Natural killer cell (primary cell): ENCODE measurements around the gene SCGB1A1. TPM values are rescaled to one million over a fixed set of nuclear protein-coding genes. Genes with fewer than 3 reads are reported as not detected.
A peak's percentile ranks its signal among the peaks of the same experiment; 100 is the strongest.

ENCODE experiments used
- ATAC-seq, 3 donors: fragments of 150-1000 bp in 2 of 3; fragments of 200-7000 bp in 1 of 3; cut with Tn5 transposase; 1 replicate in 1 of 3; 2 replicates in 2 of 3; pipeline ENCODE4 v1.10.0; 2021; ENCODE audit warnings: mild to moderate bottlenecking in 2 of 3, moderate library complexity in 2 of 3
- DNase-seq, 2 donors: peaks; one replicate each; pipeline versions ENCODE4 v3.0.0 to v3.0.0-alpha.2; 2013 to 2021; ENCODE audit warnings: mixed read lengths in 1 of 2
- H3K27ac ChIP-seq: one replicate; pipeline ENCODE4 v1.5.1; 2013; ENCODE audit warnings: mild to moderate bottlenecking, low read length
- H3K27me3 ChIP-seq: one replicate; pipeline ENCODE4 v1.6.1; 2013; ENCODE audit warnings: low read length; ENCODE audit not compliant: control insufficient read depth, insufficient read depth
- H3K36me3 ChIP-seq: one replicate; pipeline ENCODE4 v1.6.1; 2013; ENCODE audit warnings: low read length; ENCODE audit not compliant: control insufficient read depth, insufficient read depth
- H3K4me1 ChIP-seq: one replicate; pipeline ENCODE4 v1.6.1; 2013; ENCODE audit warnings: low read length; ENCODE audit not compliant: control insufficient read depth, insufficient read depth
- H3K4me3 ChIP-seq: one replicate; pipeline ENCODE4 v1.5.1; 2013; ENCODE audit warnings: low read length
- H3K9me3 ChIP-seq: one replicate; pipeline ENCODE4 v1.6.1; 2013; ENCODE audit warnings: low read length; ENCODE audit not compliant: control insufficient read depth, insufficient read depth
- H3K27ac Mint-ChIP-seq, 2 donors: one replicate each; pipeline ENCODE4 v1.8.0; 2022; ENCODE audit warnings: mild to moderate bottlenecking in 2 of 2, mixed read lengths in 2 of 2, moderate library complexity in 1 of 2
- H3K27me3 Mint-ChIP-seq, 2 donors: one replicate each; pipeline ENCODE4 v1.8.0; 2022; ENCODE audit warnings: low read depth in 2 of 2, mixed read lengths in 2 of 2
- H3K36me3 Mint-ChIP-seq: one replicate; pipeline ENCODE4 v1.8.0; 2022; ENCODE audit warnings: mixed read lengths
- H3K4me1 Mint-ChIP-seq, 2 donors: one replicate each; pipeline ENCODE4 v1.8.0; 2022; ENCODE audit warnings: mixed read lengths in 2 of 2
- H3K4me3 Mint-ChIP-seq: one replicate; pipeline ENCODE4 v1.8.0; 2022; ENCODE audit warnings: mild to moderate bottlenecking, moderate library complexity, mixed read lengths
- H3K9me3 Mint-ChIP-seq, 2 donors: one replicate each; pipeline ENCODE4 v1.8.0; 2022; ENCODE audit warnings: mixed read lengths in 2 of 2
- whole genome bisulfite sequencing: methylation state at CpG from one replicate; pipeline ENCODE4 v1.1.7; 2013; ENCODE audit warnings: missing lambda C conversion rate; ENCODE audit not compliant: insufficient coverage; 5-methylcytosine and 5-hydroxymethylcytosine counted together
- intact Hi-C: fragments of 100-400 bp; cut with micrococcal nuclease; formaldehyde crosslinking; loops from one replicate; pipeline ENCODE4 v1.14.2; 2022
- total RNA-seq, 4 donors: library from RNA; stranded (reverse); fragments of 120-200 nt in 1 of 4; gene quantifications; one replicate each; pipeline versions ENCODE4 v1.2.3 to v1.2.4, GENCODE V29; 2013 to 2022
- TF ChIP-seq, protein P1 (sequence below): fragments of 200-600 bp; IDR thresholded peaks from one replicate; pipeline ENCODE4 v1.8.0; 2022; ENCODE audit warnings: antibody characterized with exemption

Gene SCGB1A1
- total RNA-seq, 3 donors from 2014 or later (not counting 1 experiment from before 2014, with no cell fraction given) = not detected

DNA sequence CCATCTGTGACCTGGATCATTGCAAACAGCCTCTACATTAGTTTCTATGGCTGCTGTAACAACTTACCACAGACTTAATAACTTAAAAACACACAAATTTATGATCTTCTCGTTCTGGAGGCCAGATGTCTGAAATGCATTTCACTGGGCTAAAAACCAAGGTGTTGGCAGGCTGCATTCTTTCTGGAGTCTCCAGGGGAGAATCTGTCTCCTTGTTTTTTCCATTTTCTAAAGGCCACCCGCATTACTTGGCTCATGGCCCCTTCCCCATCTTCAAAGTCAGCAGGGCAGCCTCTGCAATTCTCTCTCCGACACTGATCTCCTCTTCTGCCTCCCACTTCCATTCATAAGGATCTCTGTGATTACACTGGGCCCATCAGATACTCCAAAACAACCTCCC lies 11.6 kb downstream of the SCGB1A1 start:
- peaks cover 19% of the 10 kb centered on the region for H3K4me1 ChIP-seq

DNA sequence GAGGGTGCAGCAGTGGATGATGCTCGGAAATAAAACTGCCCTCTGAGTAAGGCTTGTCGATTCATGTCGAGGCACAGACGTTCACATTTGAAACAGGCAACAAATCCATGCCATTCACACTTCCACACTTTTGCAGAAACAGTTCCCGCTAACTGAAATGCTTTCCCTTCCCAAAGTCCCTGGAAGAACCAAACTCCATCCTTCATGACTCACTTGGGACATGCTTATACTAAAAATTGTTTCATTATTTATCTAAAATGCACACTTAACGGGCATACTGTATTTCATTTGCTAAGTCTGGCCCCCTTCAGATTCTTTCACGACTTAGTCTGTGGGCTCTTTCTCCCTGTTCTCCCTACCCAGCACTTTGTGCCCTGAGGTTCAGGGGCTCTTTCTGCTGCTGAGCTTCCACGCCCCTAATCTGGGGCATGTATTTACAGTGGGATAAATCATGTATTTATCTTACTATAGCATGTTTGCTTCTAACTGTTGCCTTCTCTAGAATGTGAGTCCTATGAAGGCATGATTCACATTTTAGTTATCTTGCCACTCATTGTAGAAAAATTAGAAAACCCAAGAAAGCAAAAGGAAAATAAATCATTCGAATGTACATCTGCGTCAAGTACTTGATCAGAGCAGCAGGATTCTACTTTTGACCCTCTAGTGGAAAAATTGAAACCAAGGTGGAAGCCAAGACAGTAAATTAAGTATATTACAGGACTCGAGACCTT lies 12.5 kb downstream of the SCGB1A1 start:
- Mint-ChIP-seq H3K27me3 (no peaks in the 10 kb centered on the region), H3K36me3 (no peaks in the 10 kb centered on the region), H3K4me3 (no peak overlapping the region), H3K4me1 (peaks cover 61 to 65% of the 10 kb centered on the region in 2 donors), H3K27ac (peak overlapping the region in 1 of 2 donors; percentile 50), H3K9me3 (no peaks in the 10 kb centered on the region)
- WGBS = 85% methylated on average over 10 of the region's 11 CpGs
- no peaks in the 10 kb centered on the region for H3K36me3 ChIP-seq
- TF ChIP-seq, protein P1, sequence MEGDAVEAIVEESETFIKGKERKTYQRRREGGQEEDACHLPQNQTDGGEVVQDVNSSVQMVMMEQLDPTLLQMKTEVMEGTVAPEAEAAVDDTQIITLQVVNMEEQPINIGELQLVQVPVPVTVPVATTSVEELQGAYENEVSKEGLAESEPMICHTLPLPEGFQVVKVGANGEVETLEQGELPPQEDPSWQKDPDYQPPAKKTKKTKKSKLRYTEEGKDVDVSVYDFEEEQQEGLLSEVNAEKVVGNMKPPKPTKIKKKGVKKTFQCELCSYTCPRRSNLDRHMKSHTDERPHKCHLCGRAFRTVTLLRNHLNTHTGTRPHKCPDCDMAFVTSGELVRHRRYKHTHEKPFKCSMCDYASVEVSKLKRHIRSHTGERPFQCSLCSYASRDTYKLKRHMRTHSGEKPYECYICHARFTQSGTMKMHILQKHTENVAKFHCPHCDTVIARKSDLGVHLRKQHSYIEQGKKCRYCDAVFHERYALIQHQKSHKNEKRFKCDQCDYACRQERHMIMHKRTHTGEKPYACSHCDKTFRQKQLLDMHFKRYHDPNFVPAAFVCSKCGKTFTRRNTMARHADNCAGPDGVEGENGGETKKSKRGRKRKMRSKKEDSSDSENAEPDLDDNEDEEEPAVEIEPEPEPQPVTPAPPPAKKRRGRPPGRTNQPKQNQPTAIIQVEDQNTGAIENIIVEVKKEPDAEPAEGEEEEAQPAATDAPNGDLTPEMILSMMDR = no peak
- H3K9me3 ChIP-seq = no peaks in the 10 kb centered on the region
- DNase-seq (no peak), ATAC-seq (no peak)
- H3K27me3 ChIP-seq = no peaks in the 10 kb centered on the region
- no peak overlapping the region for H3K4me3 ChIP-seq
- peaks cover 19% of the 10 kb centered on the region for H3K4me1 ChIP-seq
- intact Hi-C loops = no loop called here
- H3K27ac ChIP-seq = no peak overlapping the region

More for the DNA sequence above, 11.6 kb downstream of the SCGB1A1 start:
- 92% methylated on average over 3 of the region's 3 CpGs for WGBS
- DNase-seq (no peak), ATAC-seq (no peak)
- Mint-ChIP-seq H3K27ac (peak overlapping the region in 1 of 2 donors; percentile 50), H3K27me3 (no peaks in the 10 kb centered on the region), H3K9me3 (no peaks in the 10 kb centered on the region), H3K36me3 (no peaks in the 10 kb centered on the region), H3K4me1 (peaks cover 59 to 62% of the 10 kb centered on the region in 2 donors), H3K4me3 (peak overlapping the region; percentile 17)
- Histone ChIP-seq H3K27me3 (no peaks in the 10 kb centered on the region), H3K4me3 (no peak overlapping the region), H3K9me3 (no peaks in the 10 kb centered on the region), H3K27ac (no peak overlapping the region), H3K36me3 (no peaks in the 10 kb centered on the region)
- intact Hi-C loops = no loop called here
- TF ChIP-seq, protein P1 = no peak

DNA sequence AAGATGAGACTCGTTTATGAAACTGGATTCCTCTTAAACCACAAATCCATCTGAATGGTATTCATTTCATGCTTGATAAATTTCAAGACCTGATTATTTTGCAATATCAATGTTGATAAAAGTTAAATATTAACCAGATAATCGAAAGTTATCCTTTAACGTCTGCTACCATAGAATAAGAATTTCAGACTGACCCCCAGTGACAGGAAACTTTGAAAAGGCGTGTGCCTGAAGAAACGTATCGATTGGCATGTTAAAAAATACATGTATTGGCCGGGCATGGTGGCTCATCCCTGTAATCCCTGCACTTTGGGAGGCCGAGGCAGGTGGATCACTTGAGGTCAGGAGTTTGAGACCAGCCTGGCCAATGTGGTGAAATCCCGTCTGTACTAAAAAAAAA lies 13.9 kb downstream of the SCGB1A1 start:
- DNase-seq (no peak), ATAC-seq (no peak)
- no peak overlapping the region for H3K27ac ChIP-seq
- H3K4me1 Mint-ChIP-seq = peaks cover 49 to 52% of the 10 kb centered on the region in 2 donors
- no peak overlapping the region for H3K4me3 Mint-ChIP-seq
- H3K4me1 ChIP-seq = peaks cover 14% of the 10 kb centered on the region
- WGBS = 89% methylated on average over 8 of the region's 9 CpGs
- no peak overlapping the region for H3K4me3 ChIP-seq
- intact Hi-C loops = no loop called here
- TF ChIP-seq, protein P1 = no peak
- H3K27me3 Mint-ChIP-seq = no peaks in the 10 kb centered on the region
- H3K9me3 Mint-ChIP-seq = no peaks in the 10 kb centered on the region
- no peaks in the 10 kb centered on the region for H3K36me3 ChIP-seq
- no peak overlapping the region for H3K27ac Mint-ChIP-seq
- H3K27me3 ChIP-seq = no peaks in the 10 kb centered on the region
- no peaks in the 10 kb centered on the region for H3K36me3 Mint-ChIP-seq
- no peaks in the 10 kb centered on the region for H3K9me3 ChIP-seq
